Esophagus muscularis mucosa (tissue), 4 donors: Measurements from ENCODE around the gene RPGRIP1L. TPM values are rescaled to one million over a fixed set of nuclear protein-coding genes. Genes with fewer than 3 reads are reported as not detected.

Experiments
- DNase-seq: peaks from one replicate; pipeline ENCODE4 v3.0.0-alpha.2; 2017; ENCODE audit errors: extremely low spot score
- H3K27ac ChIP-seq, 4 donors: fragments of 200-600 bp; sonication (generic); replicated peaks in 1 of 4; 1 replicate in 3 of 4; 2 replicates in 1 of 4; pipeline ENCODE4 v1.5.1; 2016 to 2019; ENCODE audit warnings: mild to moderate bottlenecking in 1 of 4
- H3K27me3 ChIP-seq, 4 donors: fragments of 200-600 bp; sonication (generic); one replicate each; pipeline versions ENCODE4 v1.5.1 to v1.6.0; 2016 to 2019
- H3K36me3 ChIP-seq, 4 donors: fragments of 200-600 bp; sonication (generic); one replicate each; pipeline ENCODE4 v1.5.1; 2016 to 2019
- H3K4me1 ChIP-seq, 4 donors: fragments of 200-600 bp; sonication (generic); one replicate each; pipeline ENCODE4 v1.5.1; 2016 to 2019
- H3K4me3 ChIP-seq, 4 donors: fragments of 200-600 bp; sonication (generic); 1 replicate in 2 of 4; 2 replicates in 2 of 4; pipeline ENCODE4 v1.5.1; 2016 to 2019; ENCODE audit warnings: mild to moderate bottlenecking in 4 of 4, moderate library complexity in 1 of 4
- H3K9me3 ChIP-seq, 4 donors: fragments of 200-600 bp; sonication (generic); 1 replicate in 3 of 4; 2 replicates in 1 of 4; pipeline ENCODE4 v1.5.1; 2016 to 2019
- CTCF ChIP-seq, 3 experiments: fragments of 200-600 bp in 2 of 3; fragments of 450-650 bp in 1 of 3; sonication (generic) in 2 of 3; IDR thresholded peaks; one replicate each; pipeline ENCODE4 v1.5.1; 2017 to 2019; ENCODE audit warnings: antibody characterized with exemption in 3 of 3, mild to moderate bottlenecking in 2 of 3, moderate library complexity in 1 of 3
- EP300 ChIP-seq: sonication (generic); formaldehyde crosslinking; IDR thresholded peaks from one replicate; pipeline ENCODE4 v1.6.1; 2017; ENCODE audit warnings: antibody characterized with exemption
- POLR2A ChIP-seq: fragments of 450-650 bp; IDR thresholded peaks from one replicate; pipeline ENCODE4 v1.6.1; 2017; ENCODE audit warnings: antibody characterized with exemption, moderate library complexity, mild to moderate bottlenecking, low read depth
- POLR2AphosphoS5 ChIP-seq, 2 donors: sonication (generic); formaldehyde crosslinking; IDR thresholded peaks; one replicate each; pipeline ENCODE4 v1.6.1; 2017; ENCODE audit warnings: antibody characterized with exemption in 2 of 2
- WGBS: methylation state at CpG from one replicate; pipeline ENCODE4 v1.1.5; 2018; 5-methylcytosine and 5-hydroxymethylcytosine counted together
- intact Hi-C: fragments of 100-400 bp; cut with DNase I; formaldehyde crosslinking; loops from one replicate; pipeline ENCODE4 v1.15.1; 2023
- total RNA-seq, 4 donors: library from RNA; depleted of rRNA; stranded (reverse); fragments of >200 nt; gene quantifications; one replicate each; pipeline versions ENCODE4 v1.1.0 to v1.2.1, GENCODE V29; 2016

RPGRIP1L gene
- total RNA-seq, 4 donors from 2014 or later = 2.3 to 4.3 (median 4.0) TPM

- no peak for DNase-seq
- Histone ChIP-seq H3K9me3 (peaks cover 0 to 10% (median 3%) of the 10 kb centered on the region in 4 donors), H3K36me3 (peaks cover 0 to 29% (median 8%) of the 10 kb centered on the region in 4 donors), H3K27ac (no peak overlapping the region), H3K4me3 (no peak overlapping the region), H3K4me1 (no peaks in the 10 kb centered on the region), H3K27me3 (no peaks in the 10 kb centered on the region)
- intact Hi-C loops = no loop called here
- WGBS = 60% methylated on average over 5 of the region's 5 CpGs
- no peak for TF ChIP-seq POLR2A
- TF ChIP-seq POLR2AphosphoS5 (IDR thresholded peaks at IDR 0.05) = no peak
- no peak for TF ChIP-seq CTCF (IDR thresholded peaks at IDR 0.05)
- no peak for TF ChIP-seq EP300
Measured at GRCh38 chr16:53642094-53642493, 61.6 kb downstream of the RPGRIP1L start.

- WGBS = 79% methylated on average over 2 of the region's 2 CpGs
- TF ChIP-seq POLR2AphosphoS5 (IDR thresholded peaks at IDR 0.05) = no peak
- TF ChIP-seq POLR2A = no peak
- no peak for TF ChIP-seq CTCF (IDR thresholded peaks at IDR 0.05)
- no peak for TF ChIP-seq EP300
- no peaks in the 10 kb centered on the region for H3K4me1 ChIP-seq
- intact Hi-C loops = no loop called here
- no peaks in the 10 kb centered on the region for H3K27me3 ChIP-seq
- no peaks in the 10 kb centered on the region for H3K9me3 ChIP-seq
- no peak overlapping the region for H3K4me3 ChIP-seq
- no peak for DNase-seq
- H3K36me3 ChIP-seq = peaks cover 0 to 14% (median 5%) of the 10 kb centered on the region in 4 donors
- H3K27ac ChIP-seq = no peak overlapping the region
Measured at GRCh38 chr16:53636978-53637377, 66.7 kb downstream of the RPGRIP1L start.

- no peaks in the 10 kb centered on the region for H3K9me3 ChIP-seq
- TF ChIP-seq EP300 (no peak), POLR2A (no peak), POLR2AphosphoS5 (IDR thresholded peaks at IDR 0.05) (no peak), CTCF (IDR thresholded peaks at IDR 0.05) (no peak)
- no peak overlapping the region for H3K27ac ChIP-seq
- H3K4me3 ChIP-seq = no peak overlapping the region
- DNase-seq = no peak
- H3K27me3 ChIP-seq = no peaks in the 10 kb centered on the region
- H3K4me1 ChIP-seq = peaks cover 5 to 12% (median 9%) of the 10 kb centered on the region in 4 donors
- 69% methylated on average over 2 of the region's 2 CpGs for WGBS
- peaks cover 0 to 9% (median 0%) of the 10 kb centered on the region in 4 donors for H3K36me3 ChIP-seq
- intact Hi-C loops = no loop called here
Measured at GRCh38 chr16:53632526-53632925, 71.1 kb downstream of the RPGRIP1L start.

DNA sequence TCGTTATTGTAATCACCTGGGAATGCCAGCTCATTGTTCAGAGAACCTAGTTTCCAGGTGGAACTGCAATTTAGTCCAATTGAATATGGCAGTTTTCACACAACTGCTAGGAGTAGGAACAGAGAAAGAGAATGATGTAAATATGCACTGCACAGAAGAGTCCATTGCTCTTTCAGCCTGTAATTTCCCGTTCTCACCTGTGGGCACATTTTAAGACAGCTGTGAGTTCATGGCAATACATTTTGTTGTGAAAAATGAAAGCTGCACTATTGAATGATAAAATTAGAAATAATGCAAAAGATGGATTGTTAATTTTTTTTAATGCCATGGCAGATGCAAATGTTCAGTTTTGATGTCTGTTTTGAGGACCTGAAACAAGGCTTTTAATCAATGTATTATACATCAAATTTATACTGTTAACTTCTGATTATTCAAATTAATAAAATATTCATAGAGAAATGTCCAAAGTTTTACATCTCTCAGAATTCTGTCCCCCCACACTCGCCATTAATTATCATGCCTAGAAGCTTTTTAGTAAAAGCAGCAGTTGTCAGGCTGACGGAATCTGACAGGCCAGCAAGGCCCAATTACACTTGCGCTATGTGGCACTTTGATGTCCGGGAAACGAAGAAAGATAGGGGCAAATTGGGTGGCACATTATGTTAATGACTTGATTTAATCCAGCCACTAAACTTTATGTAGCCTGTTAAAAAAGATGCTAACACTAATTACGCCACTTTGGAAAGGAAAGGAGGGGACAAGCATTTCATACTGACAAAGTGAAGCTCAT is 72.2 kb downstream of the RPGRIP1L start:
- peaks cover 5 to 12% (median 9%) of the 10 kb centered on the region in 4 donors for H3K4me1 ChIP-seq
- H3K9me3 ChIP-seq = no peaks in the 10 kb centered on the region
- H3K4me3 ChIP-seq = no peak overlapping the region
- intact Hi-C loops = no loop called here
- no peaks in the 10 kb centered on the region for H3K27me3 ChIP-seq
- WGBS = 94% methylated on average over 8 of the region's 8 CpGs
- no peak overlapping the region for H3K27ac ChIP-seq
- DNase-seq = no peak
- H3K36me3 ChIP-seq = peaks cover 0 to 9% (median 0%) of the 10 kb centered on the region in 4 donors
- TF ChIP-seq EP300 (no peak), POLR2A (no peak), CTCF (IDR thresholded peaks at IDR 0.05) (no peak), POLR2AphosphoS5 (IDR thresholded peaks at IDR 0.05) (no peak)
